Glutamatergic neuron (in vitro differentiated cells): ENCODE measurements around the gene ALDH7A1. TPM values are rescaled to one million over a fixed set of nuclear protein-coding genes. Genes with fewer than 3 reads are reported as not detected.

Experiments
- DNase-seq: peaks from one replicate; pipeline ENCODE4 v3.0.0; 2022
- H3K27ac Mint-ChIP-seq: one replicate; pipeline ENCODE4 v1.8.0; 2020; ENCODE audit warnings: mild to moderate bottlenecking, mixed read lengths, inconsistent platforms; ENCODE audit not compliant: unreplicated experiment
- H3K27me3 Mint-ChIP-seq: one replicate; pipeline ENCODE4 v1.8.0; 2020; ENCODE audit warnings: mild to moderate bottlenecking, moderate library complexity, mixed read lengths, inconsistent platforms; ENCODE audit not compliant: unreplicated experiment
- H3K36me3 Mint-ChIP-seq: one replicate; pipeline ENCODE4 v1.8.0; 2020; ENCODE audit warnings: mild to moderate bottlenecking, mixed read lengths, inconsistent platforms; ENCODE audit not compliant: unreplicated experiment
- H3K4me1 Mint-ChIP-seq: one replicate; pipeline ENCODE4 v1.8.0; 2020; ENCODE audit warnings: mild to moderate bottlenecking, low read depth, mixed read lengths, inconsistent platforms; ENCODE audit not compliant: unreplicated experiment
- H3K4me3 Mint-ChIP-seq: one replicate; pipeline ENCODE4 v1.8.0; 2020; ENCODE audit warnings: mild to moderate bottlenecking, mixed read lengths, inconsistent platforms; ENCODE audit not compliant: unreplicated experiment
- H3K9me3 Mint-ChIP-seq: one replicate; pipeline ENCODE4 v1.8.0; 2020; ENCODE audit warnings: mild to moderate bottlenecking, moderate library complexity, mixed read lengths, inconsistent platforms; ENCODE audit not compliant: unreplicated experiment
- CTCF ChIP-seq: fragments of 200-600 bp; sonication (generic); IDR thresholded peaks from one replicate; pipeline ENCODE4 v1.5.0; 2021; ENCODE audit not compliant: partially characterized antibody, unreplicated experiment
- total RNA-seq: library from RNA; stranded (reverse); fragmentation: NEBNext Ultra II Directional; extraction: Animal tissue kit (Norgen Biotek cat#: 25700); gene quantifications from one replicate; pipeline ENCODE4 v1.2.1, GENCODE V29; 2021; ENCODE audit not compliant: unreplicated experiment

The ALDH7A1 gene
- total RNA-seq, 1 donor from 2014 or later: 85.9 TPM

- Mint-ChIP-seq H3K27me3 (peaks cover 1% of the 10 kb centered on the region), H3K27ac (no peak overlapping the region), H3K9me3 (no peaks in the 10 kb centered on the region), H3K4me1 (no peaks in the 10 kb centered on the region), H3K36me3 (no peaks in the 10 kb centered on the region), H3K4me3 (no peak overlapping the region)
- TF ChIP-seq CTCF: no peak
- DNase-seq: no peak
Measured at GRCh38 chr5:126538579-126538978, 56.4 kb downstream of the ALDH7A1 start.

GRCh38 chr5:126536874-126537273 lies 58.1 kb downstream of the ALDH7A1 start:
- peaks cover under 1% of the 10 kb centered on the region for H3K4me1 Mint-ChIP-seq
- DNase-seq: no peak
- H3K9me3 Mint-ChIP-seq: no peaks in the 10 kb centered on the region
- no peaks in the 10 kb centered on the region for H3K36me3 Mint-ChIP-seq
- H3K4me3 Mint-ChIP-seq: no peak overlapping the region
- no peak overlapping the region for H3K27ac Mint-ChIP-seq
- no peak for TF ChIP-seq CTCF
- H3K27me3 Mint-ChIP-seq: peaks cover 1% of the 10 kb centered on the region

GRCh38 chr5:126535856-126536545 lies 59.0 kb downstream of the ALDH7A1 start:
- no peak for DNase-seq

GRCh38 chr5:126534553-126534952 lies 60.5 kb downstream of the ALDH7A1 start:
- Mint-ChIP-seq H3K4me1 (peaks cover 4% of the 10 kb centered on the region), H3K9me3 (no peaks in the 10 kb centered on the region), H3K27me3 (peaks cover 1% of the 10 kb centered on the region), H3K36me3 (no peaks in the 10 kb centered on the region), H3K4me3 (no peak overlapping the region), H3K27ac (no peak overlapping the region)
- no peak for TF ChIP-seq CTCF
- DNase-seq: no peak

More at GRCh38 chr5:126535856-126536545, 59.0 kb downstream of the ALDH7A1 start:
- no peak overlapping the region for H3K27ac Mint-ChIP-seq
- no peak for TF ChIP-seq CTCF
- H3K36me3 Mint-ChIP-seq: no peaks in the 10 kb centered on the region
- H3K27me3 Mint-ChIP-seq: peaks cover 1% of the 10 kb centered on the region
- H3K4me1 Mint-ChIP-seq: peaks cover 4% of the 10 kb centered on the region
- H3K4me3 Mint-ChIP-seq: no peak overlapping the region
- no peaks in the 10 kb centered on the region for H3K9me3 Mint-ChIP-seq

- Mint-ChIP-seq H3K4me1 (peaks cover 4% of the 10 kb centered on the region), H3K9me3 (no peaks in the 10 kb centered on the region), H3K27me3 (peaks cover 1% of the 10 kb centered on the region), H3K27ac (no peak overlapping the region), H3K4me3 (no peak overlapping the region), H3K36me3 (no peaks in the 10 kb centered on the region)
- no peak for TF ChIP-seq CTCF
- DNase-seq: no peak
Measured at GRCh38 chr5:126531543-126532120, 63.4 kb downstream of the ALDH7A1 start.
